GM23338 (cell line): ENCODE results near the gene PGBD5. TPM values are rescaled to one million over a fixed set of nuclear protein-coding genes. Genes with fewer than 3 reads are reported as not detected.

ENCODE experiments used
- ATAC-seq: fragments of 200-7000 bp; cut with Tn5 transposase; 3 replicates; pipeline ENCODE4 v1.9.1; 2020
- DNase-seq: peaks from one replicate; pipeline ENCODE4 v3.0.0-alpha.2; 2015; ENCODE audit warnings: low spot score
- H2AFZ ChIP-seq: fragments of 200-600 bp; sonication (generic); 2 replicates; pipeline ENCODE4 v1.8.0; 2016; ENCODE audit warnings: antibody characterized with exemption, mild to moderate bottlenecking, moderate library complexity
- H3F3A ChIP-seq: fragments of 200-600 bp; sonication (generic); replicated peaks from 2 replicates; pipeline ENCODE4 v1.8.0; 2017; ENCODE audit warnings: antibody characterized with exemption, mixed run types, low read depth
- H3K27ac ChIP-seq: fragments of 200-600 bp; sonication (generic); 2 replicates; pipeline ENCODE4 v1.6.1; 2016; ENCODE audit warnings: low read depth
- H3K27me3 ChIP-seq: fragments of 200-600 bp; sonication (generic); 2 replicates; pipeline ENCODE4 v1.8.0; 2016; ENCODE audit warnings: mild to moderate bottlenecking, mixed run types, moderate library complexity; ENCODE audit not compliant: insufficient read depth
- H3K36me3 ChIP-seq: fragments of 200-600 bp; sonication (generic); 2 replicates; pipeline ENCODE4 v1.8.0; 2016; ENCODE audit warnings: mild to moderate bottlenecking; ENCODE audit not compliant: insufficient read depth
- H3K4me1 ChIP-seq: fragments of 200-600 bp; sonication (generic); 2 replicates; pipeline ENCODE4 v1.8.0; 2016; ENCODE audit warnings: mild to moderate bottlenecking, moderate library complexity; ENCODE audit not compliant: insufficient read depth
- H3K4me2 ChIP-seq: fragments of 200-600 bp; sonication (generic); 2 replicates; pipeline ENCODE4 v1.7.1; 2017; ENCODE audit warnings: mixed run types
- H3K4me3 ChIP-seq: fragments of 200-600 bp; sonication (generic); 2 replicates; pipeline ENCODE4 v1.6.1; 2016; ENCODE audit warnings: mixed run types
- H3K79me2 ChIP-seq: fragments of 200-600 bp; sonication (generic); replicated peaks from 2 replicates; pipeline ENCODE4 v1.8.0; 2017; ENCODE audit warnings: mild to moderate bottlenecking; ENCODE audit not compliant: insufficient read depth
- H3K9me2 ChIP-seq: fragments of 200-600 bp; sonication (generic); 2 replicates; pipeline ENCODE4 v1.8.0; 2017; ENCODE audit not compliant: insufficient read depth
- H4K20me1 ChIP-seq: fragments of 200-600 bp; sonication (generic); replicated peaks from 2 replicates; pipeline ENCODE4 v1.8.0; 2017; ENCODE audit warnings: mild to moderate bottlenecking; ENCODE audit not compliant: insufficient read depth
- H3K27ac Mint-ChIP-seq: 2 replicates; pipeline ENCODE4 v1.8.0; 2020; ENCODE audit warnings: inconsistent platforms, mild to moderate bottlenecking, moderate library complexity, mixed read lengths
- H3K27me3 Mint-ChIP-seq: 3 replicates; pipeline ENCODE4 v1.8.0; 2022; ENCODE audit warnings: low read depth, mild to moderate bottlenecking, moderate library complexity, mixed read lengths, inconsistent platforms; ENCODE audit not compliant: insufficient read depth, poor library complexity
- H3K36me3 Mint-ChIP-seq: 3 replicates; pipeline ENCODE4 v1.8.0; 2021; ENCODE audit warnings: low read depth, mild to moderate bottlenecking, inconsistent platforms, moderate library complexity, mixed read lengths
- H3K4me1 Mint-ChIP-seq: 3 replicates; pipeline ENCODE4 v1.8.0; 2020; ENCODE audit warnings: mild to moderate bottlenecking, inconsistent platforms, mixed read lengths
- H3K4me3 Mint-ChIP-seq: 3 replicates; pipeline ENCODE4 v1.8.0; 2021; ENCODE audit warnings: moderate library complexity, mild to moderate bottlenecking, inconsistent platforms, mixed read lengths
- H3K9me3 Mint-ChIP-seq: 3 replicates; pipeline ENCODE4 v1.8.0; 2020; ENCODE audit warnings: moderate library complexity, mild to moderate bottlenecking, inconsistent platforms, mixed read lengths
- CREB1 ChIP-seq: fragments of 250-450 bp; sonication (Bioruptor Pico); IDR thresholded peaks from 2 replicates; pipeline ENCODE4 v1.5.0; 2020; ENCODE audit warnings: low read depth, mild to moderate bottlenecking, moderate library complexity
- EZH2 ChIP-seq: fragments of 200-600 bp; sonication (generic); IDR thresholded peaks from one replicate; pipeline ENCODE4 v1.8.0; 2017; ENCODE audit warnings: antibody characterized with exemption, mild to moderate bottlenecking, low read depth; ENCODE audit not compliant: unreplicated experiment
- EZH2phosphoT487 ChIP-seq: fragments of 200-600 bp; sonication (generic); IDR thresholded peaks from one replicate; pipeline ENCODE4 v1.8.1; 2018; ENCODE audit warnings: antibody characterized with exemption; ENCODE audit not compliant: unreplicated experiment
- POLR2AphosphoS5 ChIP-seq: IDR thresholded peaks from 2 replicates; pipeline ENCODE4 v1.6.1; 2016; ENCODE audit warnings: antibody characterized with exemption, low read depth
- STAT1 ChIP-seq: IDR thresholded peaks from one replicate; pipeline ENCODE4 v1.6.1; 2016; ENCODE audit warnings: antibody characterized with exemption; ENCODE audit not compliant: unreplicated experiment
- ZNF331 ChIP-seq: fragments of 250-450 bp; sonication (Bioruptor Pico); IDR thresholded peaks from 2 replicates; pipeline ENCODE4 v1.5.0; 2020; ENCODE audit warnings: low read depth, mild to moderate bottlenecking, moderate library complexity
- polyA plus RNA-seq: library from polyadenylated mRNA; unstranded; fragments of >200 nt; fragmentation: Nextera tagmentation; extraction: Ambion mirVana; gene quantifications from 2 replicates; pipeline ENCODE4 v1.2.1, GENCODE V29; 2016
- total RNA-seq: library from RNA; depleted of rRNA; stranded (reverse); fragments of >200 nt; shearing (Covaris generic); gene quantifications from 2 replicates; pipeline ENCODE4 v1.2.3, GENCODE V29; 2014
- TF ChIP-seq, protein P1 (sequence below): IDR thresholded peaks from 2 replicates; pipeline ENCODE4 v1.6.1; 2016; ENCODE audit warnings: antibody characterized with exemption
- TF ChIP-seq, protein P2 (sequence below): fragments of 250-450 bp; sonication (Bioruptor Pico); IDR thresholded peaks from 2 replicates; pipeline ENCODE4 v1.5.0; 2020; ENCODE audit warnings: mild to moderate bottlenecking, moderate library complexity

PGBD5 gene
- total and polyA plus RNA-seq, 2 experiments from 2014 or later: 3.4 to 16.6 TPM

- TF ChIP-seq ZNF331: no peak
- TF ChIP-seq EZH2phosphoT487: no peak
- TF ChIP-seq, protein P1, sequence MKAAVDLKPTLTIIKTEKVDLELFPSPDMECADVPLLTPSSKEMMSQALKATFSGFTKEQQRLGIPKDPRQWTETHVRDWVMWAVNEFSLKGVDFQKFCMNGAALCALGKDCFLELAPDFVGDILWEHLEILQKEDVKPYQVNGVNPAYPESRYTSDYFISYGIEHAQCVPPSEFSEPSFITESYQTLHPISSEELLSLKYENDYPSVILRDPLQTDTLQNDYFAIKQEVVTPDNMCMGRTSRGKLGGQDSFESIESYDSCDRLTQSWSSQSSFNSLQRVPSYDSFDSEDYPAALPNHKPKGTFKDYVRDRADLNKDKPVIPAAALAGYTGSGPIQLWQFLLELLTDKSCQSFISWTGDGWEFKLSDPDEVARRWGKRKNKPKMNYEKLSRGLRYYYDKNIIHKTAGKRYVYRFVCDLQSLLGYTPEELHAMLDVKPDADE: no peak
- TF ChIP-seq POLR2AphosphoS5: no peak
- TF ChIP-seq STAT1: no peak
- no peak for TF ChIP-seq CREB1
- TF ChIP-seq EZH2: no peak
- TF ChIP-seq, protein P2, sequence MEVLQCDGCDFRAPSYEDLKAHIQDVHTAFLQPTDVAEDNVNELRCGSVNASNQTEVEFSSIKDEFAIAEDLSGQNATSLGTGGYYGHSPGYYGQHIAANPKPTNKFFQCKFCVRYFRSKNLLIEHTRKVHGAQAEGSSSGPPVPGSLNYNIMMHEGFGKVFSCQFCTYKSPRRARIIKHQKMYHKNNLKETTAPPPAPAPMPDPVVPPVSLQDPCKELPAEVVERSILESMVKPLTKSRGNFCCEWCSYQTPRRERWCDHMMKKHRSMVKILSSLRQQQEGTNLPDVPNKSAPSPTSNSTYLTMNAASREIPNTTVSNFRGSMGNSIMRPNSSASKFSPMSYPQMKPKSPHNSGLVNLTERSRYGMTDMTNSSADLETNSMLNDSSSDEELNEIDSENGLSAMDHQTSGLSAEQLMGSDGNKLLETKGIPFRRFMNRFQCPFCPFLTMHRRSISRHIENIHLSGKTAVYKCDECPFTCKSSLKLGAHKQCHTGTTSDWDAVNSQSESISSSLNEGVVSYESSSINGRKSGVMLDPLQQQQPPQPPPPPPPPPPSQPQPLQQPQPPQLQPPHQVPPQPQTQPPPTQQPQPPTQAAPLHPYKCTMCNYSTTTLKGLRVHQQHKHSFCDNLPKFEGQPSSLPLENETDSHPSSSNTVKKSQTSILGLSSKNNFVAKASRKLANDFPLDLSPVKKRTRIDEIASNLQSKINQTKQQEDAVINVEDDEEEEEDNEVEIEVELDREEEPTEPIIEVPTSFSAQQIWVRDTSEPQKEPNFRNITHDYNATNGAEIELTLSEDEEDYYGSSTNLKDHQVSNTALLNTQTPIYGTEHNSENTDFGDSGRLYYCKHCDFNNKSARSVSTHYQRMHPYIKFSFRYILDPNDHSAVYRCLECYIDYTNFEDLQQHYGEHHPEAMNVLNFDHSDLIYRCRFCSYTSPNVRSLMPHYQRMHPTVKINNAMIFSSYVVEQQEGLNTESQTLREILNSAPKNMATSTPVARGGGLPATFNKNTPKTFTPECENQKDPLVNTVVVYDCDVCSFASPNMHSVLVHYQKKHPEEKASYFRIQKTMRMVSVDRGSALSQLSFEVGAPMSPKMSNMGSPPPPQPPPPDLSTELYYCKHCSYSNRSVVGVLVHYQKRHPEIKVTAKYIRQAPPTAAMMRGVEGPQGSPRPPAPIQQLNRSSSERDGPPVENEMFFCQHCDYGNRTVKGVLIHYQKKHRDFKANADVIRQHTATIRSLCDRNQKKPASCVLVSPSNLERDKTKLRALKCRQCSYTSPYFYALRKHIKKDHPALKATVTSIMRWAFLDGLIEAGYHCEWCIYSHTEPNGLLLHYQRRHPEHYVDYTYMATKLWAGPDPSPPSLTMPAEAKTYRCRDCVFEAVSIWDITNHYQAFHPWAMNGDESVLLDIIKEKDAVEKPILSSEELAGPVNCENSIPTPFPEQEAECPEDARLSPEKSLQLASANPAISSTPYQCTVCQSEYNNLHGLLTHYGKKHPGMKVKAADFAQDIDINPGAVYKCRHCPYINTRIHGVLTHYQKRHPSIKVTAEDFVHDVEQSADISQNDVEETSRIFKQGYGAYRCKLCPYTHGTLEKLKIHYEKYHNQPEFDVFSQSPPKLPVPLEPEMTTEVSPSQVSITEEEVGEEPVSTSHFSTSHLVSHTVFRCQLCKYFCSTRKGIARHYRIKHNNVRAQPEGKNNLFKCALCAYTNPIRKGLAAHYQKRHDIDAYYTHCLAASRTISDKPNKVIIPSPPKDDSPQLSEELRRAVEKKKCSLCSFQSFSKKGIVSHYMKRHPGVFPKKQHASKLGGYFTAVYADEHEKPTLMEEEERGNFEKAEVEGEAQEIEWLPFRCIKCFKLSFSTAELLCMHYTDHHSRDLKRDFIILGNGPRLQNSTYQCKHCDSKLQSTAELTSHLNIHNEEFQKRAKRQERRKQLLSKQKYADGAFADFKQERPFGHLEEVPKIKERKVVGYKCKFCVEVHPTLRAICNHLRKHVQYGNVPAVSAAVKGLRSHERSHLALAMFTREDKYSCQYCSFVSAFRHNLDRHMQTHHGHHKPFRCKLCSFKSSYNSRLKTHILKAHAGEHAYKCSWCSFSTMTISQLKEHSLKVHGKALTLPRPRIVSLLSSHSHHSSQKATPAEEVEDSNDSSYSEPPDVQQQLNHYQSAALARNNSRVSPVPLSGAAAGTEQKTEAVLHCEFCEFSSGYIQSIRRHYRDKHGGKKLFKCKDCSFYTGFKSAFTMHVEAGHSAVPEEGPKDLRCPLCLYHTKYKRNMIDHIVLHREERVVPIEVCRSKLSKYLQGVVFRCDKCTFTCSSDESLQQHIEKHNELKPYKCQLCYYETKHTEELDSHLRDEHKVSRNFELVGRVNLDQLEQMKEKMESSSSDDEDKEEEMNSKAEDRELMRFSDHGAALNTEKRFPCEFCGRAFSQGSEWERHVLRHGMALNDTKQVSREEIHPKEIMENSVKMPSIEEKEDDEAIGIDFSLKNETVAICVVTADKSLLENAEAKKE (CRISPR knock-in tag): no peak
- H3K36me3 Mint-ChIP-seq: no peaks in the 10 kb centered on the region
These were observed 118.9 kb downstream of the PGBD5 start for GRCh38 chr1:230307213-230307612.

More at GRCh38 chr1:230307213-230307612, 118.9 kb downstream of the PGBD5 start:
- no peaks in the 10 kb centered on the region for H3K4me1 ChIP-seq
- no peak overlapping the region for H3K27ac Mint-ChIP-seq
- H3K4me3 ChIP-seq: no peak overlapping the region
- H3F3A ChIP-seq: no peaks in the 10 kb centered on the region
- H4K20me1 ChIP-seq: no peaks in the 10 kb centered on the region
- no peaks in the 10 kb centered on the region for H3K79me2 ChIP-seq
- no peaks in the 10 kb centered on the region for H3K9me3 Mint-ChIP-seq
- H3K4me1 Mint-ChIP-seq: peaks cover 8% of the 10 kb centered on the region; the same call in 2 of the 3 replicates
- DNase-seq (no peak), ATAC-seq (no peak)
- no peak overlapping the region for H3K4me2 ChIP-seq
- H2AFZ ChIP-seq: no peak overlapping the region
- no peaks in the 10 kb centered on the region for H3K9me2 ChIP-seq
- no peak overlapping the region for H3K4me3 Mint-ChIP-seq
- H3K27ac ChIP-seq: no peak overlapping the region
- H3K27me3 ChIP-seq: no peaks in the 10 kb centered on the region
- H3K36me3 ChIP-seq: no peaks in the 10 kb centered on the region
- H3K27me3 Mint-ChIP-seq: peaks cover 9% of the 10 kb centered on the region
